ENCODE data around the gene SEPTIN14.

DNA sequence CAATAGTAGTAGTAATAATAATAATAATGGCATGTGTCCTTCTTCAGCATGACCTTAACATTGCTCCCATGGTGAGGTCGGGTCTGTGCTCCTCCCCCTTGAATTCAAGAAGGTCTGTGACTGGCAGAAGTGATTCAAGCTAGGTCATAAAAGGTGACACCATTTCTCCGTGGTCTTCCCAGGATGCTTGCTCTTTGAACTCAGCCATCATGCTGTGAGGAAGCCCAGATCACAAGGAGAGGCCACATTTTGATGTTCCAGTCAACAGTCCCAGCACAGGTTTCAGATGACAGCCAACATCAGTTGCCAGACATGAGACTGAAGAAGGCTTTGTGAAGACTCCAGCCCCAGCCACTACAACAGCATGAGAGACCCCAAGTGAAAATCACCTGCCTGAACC is 83.9 kb downstream of the SEPTIN14 start:
- TF ChIP-seq, protein P1, sequence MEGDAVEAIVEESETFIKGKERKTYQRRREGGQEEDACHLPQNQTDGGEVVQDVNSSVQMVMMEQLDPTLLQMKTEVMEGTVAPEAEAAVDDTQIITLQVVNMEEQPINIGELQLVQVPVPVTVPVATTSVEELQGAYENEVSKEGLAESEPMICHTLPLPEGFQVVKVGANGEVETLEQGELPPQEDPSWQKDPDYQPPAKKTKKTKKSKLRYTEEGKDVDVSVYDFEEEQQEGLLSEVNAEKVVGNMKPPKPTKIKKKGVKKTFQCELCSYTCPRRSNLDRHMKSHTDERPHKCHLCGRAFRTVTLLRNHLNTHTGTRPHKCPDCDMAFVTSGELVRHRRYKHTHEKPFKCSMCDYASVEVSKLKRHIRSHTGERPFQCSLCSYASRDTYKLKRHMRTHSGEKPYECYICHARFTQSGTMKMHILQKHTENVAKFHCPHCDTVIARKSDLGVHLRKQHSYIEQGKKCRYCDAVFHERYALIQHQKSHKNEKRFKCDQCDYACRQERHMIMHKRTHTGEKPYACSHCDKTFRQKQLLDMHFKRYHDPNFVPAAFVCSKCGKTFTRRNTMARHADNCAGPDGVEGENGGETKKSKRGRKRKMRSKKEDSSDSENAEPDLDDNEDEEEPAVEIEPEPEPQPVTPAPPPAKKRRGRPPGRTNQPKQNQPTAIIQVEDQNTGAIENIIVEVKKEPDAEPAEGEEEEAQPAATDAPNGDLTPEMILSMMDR (IDR thresholded peaks at IDR 0.05; ENCODE audit: poor library complexity): no peak
- TF ChIP-seq EZH2 (IDR thresholded peaks at IDR 0.05; ENCODE audit: borderline replicate concordance) (no peak), EZH2phosphoT487 (IDR thresholded peaks at IDR 0.05; ENCODE audit: low read depth, severe bottlenecking, unreplicated experiment) (no peak)
